GM12874 (cell line): ENCODE results near the gene LRRC47.

Experiments used
- CTCF ChIP-seq: IDR thresholded peaks from 2 replicates; pipeline ENCODE4 v1.5.1; 2011; ENCODE audit warnings: low read depth, mild to moderate bottlenecking, control low read depth, low read length, moderate library complexity; ENCODE audit not compliant: insufficient read depth

Gene LRRC47

GRCh38 chr1:3821908-3822307, 25.6 kb upstream of the LRRC47 start:
- TF ChIP-seq CTCF = no peak

- no peak for TF ChIP-seq CTCF
Observed at GRCh38 chr1:3821447-3821846, 25.1 kb upstream of the LRRC47 start.

- no peak for TF ChIP-seq CTCF
Observed at GRCh38 chr1:3821004-3821403, 24.7 kb upstream of the LRRC47 start.

GRCh38 chr1:3820316-3820715, 24.0 kb upstream of the LRRC47 start:
- TF ChIP-seq CTCF = no peak

- TF ChIP-seq CTCF = no peak
Observed at GRCh38 chr1:3819771-3820200, 23.5 kb upstream of the LRRC47 start.

GRCh38 chr1:3817821-3818597, 21.7 kb upstream of the LRRC47 start:
- TF ChIP-seq CTCF = no peak

- TF ChIP-seq CTCF = no peak
Observed at GRCh38 chr1:3817138-3817740, 20.9 kb upstream of the LRRC47 start.
